H1 (cell line): Measurements from ENCODE around the gene LGALS1. TPM values are rescaled to one million over a fixed set of nuclear protein-coding genes. Genes with fewer than 3 reads are reported as not detected.

Experiments
- CTCF ChIA-PET: fragments of 300-600 bp; sonication (Branson Sonifier 250); formaldehyde crosslinking; loops from one replicate; lab custom pipeline; 2021; ENCODE audit not compliant: partially characterized antibody; lab: Charles Lee
- POLR2A ChIA-PET: fragments of 300-600 bp; sonication (Branson Sonifier 250); formaldehyde crosslinking; loops from one replicate; lab custom pipeline; 2021; ENCODE audit warnings: inconsistent platforms; ENCODE audit not compliant: partially characterized antibody; lab: Charles Lee
- DNase-seq, 2 experiments: peaks; one replicate each; pipeline versions ENCODE4 v3.0.0 to v3.0.0-alpha.2; 2010 to 2022; ENCODE audit warnings: low spot score in 2 of 2, low read depth in 1 of 2, mixed read lengths in 1 of 2
- FAIRE-seq: peaks from 2 replicates; lab custom pipeline; 2011; peaks lifted over from hg19 to GRCh38; lab: Jason Lieb, UNC
- H2AFZ ChIP-seq: 2 replicates; pipeline ENCODE4 v1.8.1; 2012; ENCODE audit warnings: low read length, inconsistent platforms
- H2AK5ac ChIP-seq: 2 replicates; pipeline ENCODE4 v1.6.1; 2013; ENCODE audit warnings: low read depth, low read length
- H2BK120ac ChIP-seq: replicated peaks from 2 replicates; pipeline ENCODE3; 2013; ENCODE audit warnings: low read depth, low read length, inconsistent platforms
- H2BK12ac ChIP-seq: 2 replicates; pipeline ENCODE4 v1.6.1; 2013; ENCODE audit warnings: low read depth, low read length
- H2BK15ac ChIP-seq: 2 replicates; pipeline ENCODE4 v1.6.1; 2013; ENCODE audit warnings: low read length
- H2BK20ac ChIP-seq: 2 replicates; pipeline ENCODE4 v1.6.1; 2013; ENCODE audit warnings: low read length
- H2BK5ac ChIP-seq: 2 replicates; pipeline ENCODE4 v1.6.1; 2013; ENCODE audit warnings: low read depth, low read length
- H3K14ac ChIP-seq: 2 replicates; pipeline ENCODE4 v1.6.1; 2013; ENCODE audit warnings: inconsistent platforms; ENCODE audit not compliant: insufficient read length
- H3K18ac ChIP-seq: 2 replicates; pipeline ENCODE4 v1.6.1; 2013; ENCODE audit warnings: low read length; ENCODE audit errors: extremely low read depth
- H3K23ac ChIP-seq: 2 replicates; pipeline ENCODE4 v1.6.1; 2013; ENCODE audit warnings: inconsistent platforms; ENCODE audit not compliant: insufficient read length
- H3K23me2 ChIP-seq: 2 replicates; pipeline ENCODE4 v1.6.1; 2013; ENCODE audit warnings: low read depth, low read length
- H3K27ac ChIP-seq: 2 replicates; pipeline ENCODE4 v1.6.1; 2011; ENCODE audit warnings: low read depth, low read length, inconsistent platforms
- H3K27me3 ChIP-seq, 4 experiments: replicated peaks in 1 of 4; 1 replicate in 1 of 4; 2 replicates in 3 of 4; pipeline versions ENCODE4 v1.6.1 to v1.8.1; 2011 to 2013; ENCODE audit warnings: low read length in 3 of 4, mild to moderate bottlenecking in 3 of 4, inconsistent platforms in 2 of 4, mixed read lengths in 2 of 4, moderate library complexity in 1 of 4; ENCODE audit not compliant: control insufficient read depth in 3 of 4, insufficient read depth in 3 of 4; ENCODE audit errors: extremely low read depth in 1 of 4
- H3K36me3 ChIP-seq, 4 experiments: 2 replicates each; pipeline versions ENCODE4 v1.6.1 to v1.8.1; 2011 to 2013; ENCODE audit warnings: mild to moderate bottlenecking in 4 of 4, low read length in 3 of 4, moderate library complexity in 2 of 4, control low read depth in 1 of 4, inconsistent platforms in 1 of 4; ENCODE audit not compliant: insufficient read depth in 4 of 4, control insufficient read depth in 2 of 4
- H3K4ac ChIP-seq: replicated peaks from 2 replicates; pipeline ENCODE3; 2013; ENCODE audit warnings: low read length, low read depth, mixed read lengths, inconsistent platforms; ENCODE audit not compliant: insufficient read length
- H3K4me1 ChIP-seq, 4 experiments: replicated peaks in 1 of 4; 1 replicate in 1 of 4; 2 replicates in 3 of 4; pipeline versions ENCODE4 v1.6.1 to v1.8.1; 2011 to 2013; ENCODE audit warnings: low read length in 3 of 4, inconsistent platforms in 2 of 4, mixed read lengths in 1 of 4; ENCODE audit not compliant: insufficient read depth in 4 of 4, control insufficient read depth in 3 of 4
- H3K4me2 ChIP-seq, 2 experiments: 2 replicates each; pipeline versions ENCODE4 v1.6.1 to v1.8.1; 2011 to 2013; ENCODE audit warnings: low read depth in 2 of 2, low read length in 2 of 2, control low read depth in 1 of 2, inconsistent platforms in 1 of 2, mild to moderate bottlenecking in 1 of 2; ENCODE audit not compliant: insufficient read depth in 1 of 2
- H3K4me3 ChIP-seq, 4 experiments: fragments of 200-600, 300-600 bp in 1 of 4; sonication (generic), shearing (Covaris generic), sonication (Bioruptor Twin) in 1 of 4; 2 replicates each; pipeline versions ENCODE4 v1.5.1 to v1.8.1; 2011 to 2016; ENCODE audit warnings: low read length in 4 of 4, low read depth in 3 of 4, control low read depth in 2 of 4, inconsistent platforms in 2 of 4, mild to moderate bottlenecking in 2 of 4, mixed read lengths in 1 of 4, moderate library complexity in 1 of 4; ENCODE audit not compliant: insufficient read depth in 2 of 4; ENCODE audit errors: extremely low read depth in 1 of 4
- H3K56ac ChIP-seq: replicated peaks from 2 replicates; pipeline ENCODE3; 2013; ENCODE audit warnings: low read depth, mild to moderate bottlenecking, mixed read lengths, low read length, inconsistent platforms; ENCODE audit not compliant: insufficient read length
- H3K79me1 ChIP-seq: 2 replicates; pipeline ENCODE4 v1.6.1; 2013; ENCODE audit warnings: low read depth, low read length, control low read depth
- H3K79me2 ChIP-seq, 2 experiments: 2 replicates each; pipeline versions ENCODE4 v1.6.1 to v1.8.1; 2012 to 2013; ENCODE audit warnings: low read length in 2 of 2, mild to moderate bottlenecking in 2 of 2, inconsistent platforms in 1 of 2; ENCODE audit not compliant: insufficient read depth in 2 of 2, control insufficient read depth in 1 of 2
- H3K9ac ChIP-seq, 4 experiments: replicated peaks in 1 of 4; 1 replicate in 1 of 4; 2 replicates in 3 of 4; pipeline versions ENCODE4 v1.6.1 to v1.8.1; 2011 to 2013; ENCODE audit warnings: low read depth in 3 of 4, low read length in 3 of 4, control low read depth in 2 of 4, mild to moderate bottlenecking in 2 of 4, moderate library complexity in 2 of 4, inconsistent platforms in 1 of 4; ENCODE audit errors: extremely low read depth in 1 of 4
- H3K9me3 ChIP-seq, 2 experiments: 2 replicates each; pipeline versions ENCODE4 v1.6.1 to v1.8.1; 2012 to 2013; ENCODE audit warnings: mild to moderate bottlenecking in 2 of 2, moderate library complexity in 2 of 2, control low read depth in 1 of 2, inconsistent platforms in 1 of 2, low read depth in 1 of 2, low read length in 1 of 2, mixed read lengths in 1 of 2; ENCODE audit not compliant: insufficient read depth in 2 of 2
- H4K20me1 ChIP-seq, 2 experiments: replicated peaks in 1 of 2; 2 replicates each; pipeline versions ENCODE3 to v1.8.1; 2011 to 2013; ENCODE audit warnings: inconsistent platforms in 2 of 2, low read length in 2 of 2, mild to moderate bottlenecking in 1 of 2; ENCODE audit not compliant: insufficient read depth in 2 of 2, control insufficient read depth in 1 of 2
- H4K5ac ChIP-seq: 2 replicates; pipeline ENCODE4 v1.6.1; 2013; ENCODE audit warnings: low read length, low read depth, mixed read lengths, inconsistent platforms; ENCODE audit not compliant: insufficient read length
- H4K8ac ChIP-seq: 2 replicates; pipeline ENCODE4 v1.8.0; 2013; ENCODE audit warnings: mild to moderate bottlenecking, moderate library complexity, low read length, inconsistent platforms; ENCODE audit not compliant: insufficient read depth; ENCODE audit errors: extremely low read depth
- H4K91ac ChIP-seq: replicated peaks from 2 replicates; pipeline ENCODE3; 2013; ENCODE audit warnings: low read length, mixed read lengths, inconsistent platforms; ENCODE audit not compliant: insufficient read length
- GABPA ChIP-seq: IDR thresholded peaks from 2 replicates; pipeline ENCODE4 v1.6.1; 2011; ENCODE audit warnings: mild to moderate bottlenecking, low read length, moderate library complexity, borderline replicate concordance; ENCODE audit not compliant: insufficient read depth
- HDAC2 ChIP-seq, 2 experiments: fragments of 300-600 bp in 1 of 2; sonication (generic) in 1 of 2; IDR thresholded peaks; 2 replicates each; pipeline ENCODE4 v1.6.1; 2011 to 2012; ENCODE audit warnings: low read depth in 2 of 2, low read length in 2 of 2, mild to moderate bottlenecking in 2 of 2, moderate library complexity in 2 of 2, borderline replicate concordance in 1 of 2, inconsistent platforms in 1 of 2
- MAX ChIP-seq: IDR thresholded peaks from 2 replicates; pipeline ENCODE4 v1.6.1; 2012; ENCODE audit warnings: inconsistent platforms
- NANOG ChIP-seq: IDR thresholded peaks from 2 replicates; pipeline ENCODE4 v1.6.1; 2011; ENCODE audit warnings: low read length, low read depth, mild to moderate bottlenecking, inconsistent platforms; ENCODE audit not compliant: insufficient read depth, poor library complexity, severe bottlenecking
- RXRA ChIP-seq: IDR thresholded peaks from 2 replicates; pipeline ENCODE4 v1.6.1; 2011; ENCODE audit warnings: low read depth, mild to moderate bottlenecking, low read length, moderate library complexity; ENCODE audit not compliant: insufficient read depth
- SP1 ChIP-seq: IDR thresholded peaks from 2 replicates; pipeline ENCODE4 v1.6.1; 2011; ENCODE audit warnings: low read depth, low read length
- whole genome bisulfite sequencing, 2 experiments: shearing (Covaris generic) in 1 of 2; methylation state at CpG; one replicate each; pipeline versions ENCODE4 v1.1.6 to v1.1.7; 2013 to 2015; ENCODE audit warnings: low lambda C conversion rate in 2 of 2, mixed read lengths in 2 of 2, inconsistent platforms in 1 of 2, low coverage in 1 of 2, missing lambda C conversion rate in 1 of 2; ENCODE audit not compliant: insufficient replicate concordance in 2 of 2, insufficient coverage in 1 of 2, insufficient read length in 1 of 2; ENCODE audit errors: extremely low coverage in 1 of 2, missing lambda C conversion rate in 1 of 2; 5-methylcytosine and 5-hydroxymethylcytosine counted together
- polyA plus RNA-seq, 7 experiments: library from polyadenylated mRNA; depleted of rRNA in 3 of 7; stranded (reverse) in 5 of 7; unstranded in 2 of 7; fragments of >200 nt in 5 of 7; fragments of 200-250 nt in 2 of 7; gene quantifications; 1 replicate in 5 of 7; 2 replicates in 1 of 7; 4 replicates in 1 of 7; pipeline versions ENCODE4 v1.2.1 to v1.2.3, GENCODE V29; 2011 to 2013; ENCODE audit warnings: missing spikeins in 2 of 7, mixed read lengths in 2 of 7
- total RNA-seq: library from RNA; stranded (reverse); fragmentation: NEBNext Ultra II Directional; extraction: Animal tissue kit (Norgen Biotek cat#: 25700); gene quantifications from 2 replicates; pipeline ENCODE4 v1.2.1, GENCODE V29; 2021

Gene LGALS1
- total and polyA plus RNA-seq, 2 of the 8 experiments (the other 6 are each of a cell fraction or from before 2014, with no cell fraction given) = 12.0 to 92.4 TPM

GRCh38 chr22:37681001-37681424 lies 5.6 kb downstream of the LGALS1 start:
- Histone ChIP-seq H4K8ac (no peak overlapping the region), H4K91ac (no peak overlapping the region), H3K9me3 (no peaks in the 10 kb centered on the region), H2BK15ac (no peak overlapping the region), H3K9ac (no peak overlapping the region), H2BK5ac (no peak overlapping the region), H3K4ac (no peak overlapping the region), H3K36me3 (no peaks in the 10 kb centered on the region), H2AFZ (no peak overlapping the region), H3K27ac (no peak overlapping the region), H2BK12ac (no peak overlapping the region), H3K18ac (no peak overlapping the region), H3K14ac (no peak overlapping the region), H3K23me2 (no peaks in the 10 kb centered on the region; the same call in 1 of the 2 replicates), H3K4me3 (no peak overlapping the region), H3K23ac (no peak overlapping the region), H4K5ac (no peak overlapping the region), H3K79me2 (no peaks in the 10 kb centered on the region), H2BK20ac (0 out of 2 replicates have a peak overlapping the region, but pooled peaks have one; percentile 72), H2BK120ac (no peak overlapping the region), H3K27me3 (no peaks in the 10 kb centered on the region)
- DNase-seq = no peak
- POLR2A ChIA-PET = interaction anchor here (1.0 to 5.4 kb wide), 11 partner anchors 9 to 212 kb away, joined by 3 to 37 read pairs (median 5); partner anchors contain the start of gene PDXP
- FAIRE-seq = no peak
- WGBS, 2 experiments = 61% methylated on average over 2 of the region's 2 CpGs; no CpG with 5 or more reads in 1 of the 2 experiments
- CTCF ChIA-PET = interaction anchor here (0.6 to 16.3 kb wide), 23 partner anchors 10 to 118 kb away, joined by 3 to 261 read pairs (median 5); partner anchors contain the start of genes PDXP, SH3BP1 and TRIOBP
- TF ChIP-seq SP1 = no peak
- no peak for TF ChIP-seq NANOG
- TF ChIP-seq GABPA = no peak
- no peak for TF ChIP-seq HDAC2 (IDR thresholded peaks at IDR 0.05; ENCODE audit: borderline replicate concordance in 1 of 2, low read depth in 2 of 2, low read length in 2 of 2)
- no peak for TF ChIP-seq MAX
- TF ChIP-seq RXRA = no peak
- TF ChIP-seq, all 59 proteins: peak for 0
- Histone ChIP-seq H2AK5ac (no peak overlapping the region), H3K56ac (no peak overlapping the region), H3K4me1 (peaks cover 0 to 7% (median 5%) of the 10 kb centered on the region in 4 experiments; a peak in 5 of 7 replicates), H3K4me2 (no peak overlapping the region), H4K20me1 (peaks cover 0 to 2% of the 10 kb centered on the region in 2 experiments), H3K79me1 (no peaks in the 10 kb centered on the region)
